KMS-11 (cell line): ENCODE data around the gene UNKL.

Experiments used
- H2AFZ ChIP-seq: fragments of 200-600 bp; sonication (generic); 2 replicates; pipeline ENCODE4 v1.6.1; 2016; ENCODE audit warnings: antibody characterized with exemption, mixed run types, low read depth
- H3K27ac ChIP-seq: fragments of 200-600 bp; sonication (generic); 2 replicates; pipeline ENCODE4 v1.6.1; 2016; ENCODE audit warnings: mild to moderate bottlenecking, mixed run types
- H3K27me3 ChIP-seq: fragments of 200-600 bp; sonication (generic); 2 replicates; pipeline ENCODE4 v1.6.1; 2017; ENCODE audit warnings: mild to moderate bottlenecking, low read depth, mixed run types, moderate library complexity; ENCODE audit not compliant: insufficient read depth
- H3K36me3 ChIP-seq: fragments of 200-600 bp; sonication (generic); 2 replicates; pipeline ENCODE4 v1.6.1; 2017; ENCODE audit warnings: mild to moderate bottlenecking, mixed run types; ENCODE audit not compliant: insufficient read depth
- H3K4me1 ChIP-seq: fragments of 200-600 bp; sonication (generic); 2 replicates; pipeline ENCODE4 v1.6.1; 2016; ENCODE audit warnings: mild to moderate bottlenecking, low read depth, mixed run types; ENCODE audit not compliant: poor library complexity, severe bottlenecking
- H3K4me2 ChIP-seq: fragments of 200-600 bp; sonication (generic); 2 replicates; pipeline ENCODE4 v1.7.0; 2016; ENCODE audit warnings: mild to moderate bottlenecking, mixed run types
- H3K4me3 ChIP-seq: fragments of 200-600 bp; sonication (generic); IDR thresholded peaks from 2 replicates; pipeline ENCODE4 v1.6.1; 2017; ENCODE audit warnings: low read depth, low read length, mixed read lengths; ENCODE audit not compliant: insufficient read depth
- H3K79me2 ChIP-seq: fragments of 200-600 bp; sonication (generic); 2 replicates; pipeline ENCODE4 v1.6.1; 2016; ENCODE audit warnings: low read depth, mixed run types; ENCODE audit not compliant: insufficient read depth
- H3K9ac ChIP-seq: fragments of 200-600 bp; sonication (generic); 2 replicates; pipeline ENCODE4 v1.6.1; 2016; ENCODE audit warnings: mild to moderate bottlenecking, mixed run types
- H4K20me1 ChIP-seq: fragments of 200-600 bp; sonication (generic); 2 replicates; pipeline ENCODE4 v1.6.1; 2016; ENCODE audit warnings: mild to moderate bottlenecking, mixed run types; ENCODE audit not compliant: insufficient read depth
- CTCF ChIP-seq: fragments of 200-600 bp; sonication (generic); conservative IDR thresholded peaks from 2 replicates; pipeline ENCODE4 v1.6.1; 2017; ENCODE audit warnings: low read depth, mild to moderate bottlenecking, antibody characterized with exemption, low read length, moderate library complexity, mixed read lengths

Gene UNKL

DNA sequence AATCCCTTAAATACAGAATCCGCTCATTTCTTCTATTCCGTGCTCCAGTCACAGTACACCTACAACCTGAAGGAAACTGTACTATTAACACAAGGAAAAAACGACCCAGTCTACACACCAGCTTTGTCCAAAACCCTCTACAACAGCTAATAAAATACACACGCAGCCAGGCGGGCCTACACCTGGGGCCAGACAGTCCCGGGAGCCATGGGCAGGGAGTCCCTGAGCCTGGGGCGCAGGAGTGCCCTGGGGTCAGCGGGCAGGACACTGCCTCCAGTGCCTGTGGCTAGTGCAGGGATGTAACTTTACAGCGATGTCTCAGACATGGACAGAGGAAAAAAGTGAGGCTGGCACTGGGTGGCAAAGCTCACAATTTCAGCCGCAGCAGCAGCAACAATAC lies 34.3 kb downstream of the UNKL start:
- no peak overlapping the region for H3K4me3 ChIP-seq
- H3K9ac ChIP-seq: no peak overlapping the region
- no peaks in the 10 kb centered on the region for H4K20me1 ChIP-seq
- H3K4me1 ChIP-seq: no peaks in the 10 kb centered on the region
- H3K79me2 ChIP-seq: no peaks in the 10 kb centered on the region
- no peaks in the 10 kb centered on the region; the same call in 1 of the 2 replicates for H3K36me3 ChIP-seq
- H2AFZ ChIP-seq: no peak overlapping the region
- no peak overlapping the region for H3K4me2 ChIP-seq
- no peak overlapping the region for H3K27ac ChIP-seq
- no peaks in the 10 kb centered on the region for H3K27me3 ChIP-seq
- TF ChIP-seq CTCF: no peak

DNA sequence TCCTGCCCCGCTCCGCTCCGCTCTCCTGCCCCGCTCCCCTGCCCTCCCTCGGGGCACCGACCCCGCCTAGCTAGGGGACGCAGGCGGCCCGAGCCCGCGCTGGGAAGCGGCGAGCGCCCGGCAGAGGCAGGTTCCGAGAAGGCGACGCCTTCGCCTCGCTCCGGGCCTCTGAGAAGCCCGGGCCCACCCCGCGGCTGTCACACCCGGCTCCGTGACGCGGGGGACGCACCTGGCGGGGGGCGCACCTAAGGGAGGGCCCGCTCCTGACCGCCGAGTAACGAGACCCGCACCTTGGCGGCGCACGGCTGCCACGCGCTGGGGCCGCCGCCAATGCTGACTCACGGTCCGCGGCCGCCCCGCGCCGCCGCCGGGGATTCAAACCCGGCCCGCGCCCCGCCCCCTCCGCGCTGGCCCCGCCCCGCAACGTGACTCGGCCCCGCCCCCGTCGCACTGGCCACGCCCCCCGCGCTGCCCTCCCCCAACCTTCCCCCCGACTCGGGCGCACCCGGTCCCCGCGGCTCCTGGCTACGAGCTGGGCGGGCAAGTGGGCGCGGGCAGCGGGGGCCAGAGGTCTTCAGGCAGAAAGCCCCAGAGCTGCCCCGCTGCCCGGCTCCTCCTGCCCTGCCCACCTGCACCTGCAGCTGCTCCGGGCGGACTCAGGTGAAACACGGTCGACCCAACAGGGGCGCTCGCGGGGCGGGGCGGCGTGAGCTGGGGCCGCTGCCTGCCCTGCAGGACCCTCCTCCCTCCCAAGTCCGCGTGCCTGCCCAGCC lies 35.0 kb downstream of the UNKL start:
- Histone ChIP-seq H3K27ac (no peak overlapping the region), H3K9ac (no peak overlapping the region), H3K36me3 (no peaks in the 10 kb centered on the region; the same call in 1 of the 2 replicates), H4K20me1 (no peaks in the 10 kb centered on the region), H3K4me1 (no peaks in the 10 kb centered on the region), H3K27me3 (no peaks in the 10 kb centered on the region), H3K79me2 (no peaks in the 10 kb centered on the region), H3K4me2 (no peak overlapping the region), H3K4me3 (no peak overlapping the region), H2AFZ (no peak overlapping the region)
- TF ChIP-seq CTCF: no peak

GRCh38 chr16:1378804-1379303 lies 35.6 kb downstream of the UNKL start:
- no peak overlapping the region for H3K4me3 ChIP-seq
- no peaks in the 10 kb centered on the region for H4K20me1 ChIP-seq
- no peaks in the 10 kb centered on the region for H3K4me1 ChIP-seq
- H2AFZ ChIP-seq: no peak overlapping the region
- no peaks in the 10 kb centered on the region; the same call in 1 of the 2 replicates for H3K36me3 ChIP-seq
- no peak overlapping the region for H3K4me2 ChIP-seq
- H3K27ac ChIP-seq: no peak overlapping the region
- TF ChIP-seq CTCF: no peak
- H3K27me3 ChIP-seq: no peaks in the 10 kb centered on the region
- no peak overlapping the region for H3K9ac ChIP-seq
- no peaks in the 10 kb centered on the region for H3K79me2 ChIP-seq

DNA sequence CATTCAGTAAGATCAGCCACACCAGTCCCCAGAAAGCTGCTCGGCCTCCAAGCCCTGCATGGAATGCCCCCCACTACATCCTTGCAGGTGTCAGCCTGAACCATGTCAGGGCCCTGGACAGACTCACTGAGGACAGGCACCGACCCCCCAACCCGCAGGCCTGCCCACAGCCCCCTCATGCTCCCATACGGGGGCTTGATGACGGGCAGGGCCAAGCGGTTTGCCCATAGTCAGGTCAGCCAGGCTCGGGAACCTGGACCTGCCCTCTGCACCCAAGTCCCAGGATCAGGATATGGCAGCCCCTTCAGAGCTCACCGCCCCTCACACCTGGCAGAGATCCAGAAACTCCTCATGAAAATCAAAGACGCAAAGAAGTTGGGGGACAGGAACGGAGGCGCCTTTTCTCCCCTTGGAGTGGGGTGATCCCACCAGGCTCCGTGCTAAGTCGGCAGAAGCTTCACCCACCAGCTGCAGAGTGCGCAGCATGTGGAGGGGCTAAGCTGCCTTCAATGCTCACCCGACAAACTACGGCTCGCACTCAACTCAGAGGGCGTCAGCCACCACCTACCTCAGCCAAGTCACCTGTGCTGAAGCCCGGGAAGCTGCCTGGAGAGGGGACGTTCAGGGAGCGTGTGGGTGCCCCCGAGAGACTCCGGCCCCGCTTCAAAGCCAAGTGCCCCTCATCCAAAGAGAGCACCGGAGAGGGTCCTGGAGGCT lies 36.3 kb downstream of the UNKL start:
- no peak overlapping the region for H3K27ac ChIP-seq
- H3K79me2 ChIP-seq: no peaks in the 10 kb centered on the region

More for the DNA sequence above, 36.3 kb downstream of the UNKL start:
- Histone ChIP-seq H3K4me2 (no peak overlapping the region), H3K4me1 (no peaks in the 10 kb centered on the region), H3K27me3 (no peaks in the 10 kb centered on the region), H3K9ac (no peak overlapping the region), H3K36me3 (no peaks in the 10 kb centered on the region; the same call in 1 of the 2 replicates), H3K4me3 (no peak overlapping the region), H2AFZ (no peak overlapping the region), H4K20me1 (no peaks in the 10 kb centered on the region)
- TF ChIP-seq CTCF: no peak
